GM18526 (cell line): ENCODE measurements around the gene DLG1.

Experiments
- POLR2A ChIP-seq: IDR thresholded peaks from 3 replicates; pipeline ENCODE4 v1.6.1; 2011; ENCODE audit not compliant: insufficient read length; ENCODE audit errors: extremely low read depth

DLG1 gene

DNA sequence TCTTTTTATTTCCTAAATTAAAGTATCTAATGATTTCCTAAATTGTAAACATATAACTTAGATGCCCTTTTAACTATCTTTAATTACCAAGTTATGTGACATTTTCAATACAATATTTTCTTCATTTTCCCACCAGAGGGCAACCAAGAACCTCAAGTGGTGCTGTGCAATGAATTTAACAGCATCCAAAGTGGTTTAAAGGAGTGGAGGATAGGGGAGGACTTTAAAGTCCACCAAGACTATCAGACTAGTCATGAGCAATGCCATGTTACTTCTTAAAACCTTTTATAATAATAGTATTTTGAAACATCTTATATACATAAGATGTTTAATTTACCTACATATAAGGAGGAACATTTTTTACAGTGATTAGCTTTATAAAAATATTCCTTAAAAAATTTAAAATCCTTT lies 74.4 kb downstream of the DLG1 start:
- no peak for TF ChIP-seq POLR2A

DNA sequence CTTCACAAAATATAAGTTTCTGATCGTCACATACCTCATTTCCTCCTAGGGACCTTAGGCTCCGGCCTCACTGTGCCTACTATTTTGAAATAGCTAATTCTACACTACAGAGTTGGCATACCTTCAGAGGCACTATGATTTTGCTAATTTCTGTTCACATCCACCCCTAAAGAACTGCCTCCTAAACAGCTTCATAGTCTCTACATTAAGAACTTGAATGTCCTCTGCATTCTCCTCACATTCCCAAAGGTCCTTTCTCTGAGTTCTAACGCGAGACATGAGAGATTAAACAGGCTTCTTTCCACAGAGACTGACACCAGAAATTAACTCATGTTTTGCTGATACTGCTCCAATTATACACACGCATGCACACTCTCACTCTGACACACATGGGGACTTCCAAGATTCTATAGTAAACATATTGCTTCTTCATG lies 75.5 kb downstream of the DLG1 start:
- no peak for TF ChIP-seq POLR2A

GRCh38 chr3:197219619-197220018 lies 78.8 kb downstream of the DLG1 start:
- no peak for TF ChIP-seq POLR2A

DNA sequence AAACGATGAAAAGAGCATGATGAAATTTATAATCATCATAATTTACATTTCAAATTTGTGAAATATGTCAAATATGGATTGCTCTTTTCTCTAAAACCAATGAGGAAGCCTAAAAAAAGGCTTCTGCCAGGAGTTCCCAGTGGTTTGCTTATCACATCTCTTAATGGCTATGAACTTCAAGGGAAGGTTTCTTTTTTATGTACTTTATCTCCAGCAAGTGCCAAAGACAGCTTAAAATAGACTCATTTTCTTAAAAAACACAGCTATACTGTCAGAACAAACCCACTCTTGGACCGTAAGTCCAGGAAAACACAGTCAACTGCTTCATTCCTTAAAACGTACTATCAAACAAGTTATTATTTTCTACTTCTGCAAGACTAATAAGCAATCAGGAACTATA lies 80.2 kb downstream of the DLG1 start:
- no peak for TF ChIP-seq POLR2A

DNA sequence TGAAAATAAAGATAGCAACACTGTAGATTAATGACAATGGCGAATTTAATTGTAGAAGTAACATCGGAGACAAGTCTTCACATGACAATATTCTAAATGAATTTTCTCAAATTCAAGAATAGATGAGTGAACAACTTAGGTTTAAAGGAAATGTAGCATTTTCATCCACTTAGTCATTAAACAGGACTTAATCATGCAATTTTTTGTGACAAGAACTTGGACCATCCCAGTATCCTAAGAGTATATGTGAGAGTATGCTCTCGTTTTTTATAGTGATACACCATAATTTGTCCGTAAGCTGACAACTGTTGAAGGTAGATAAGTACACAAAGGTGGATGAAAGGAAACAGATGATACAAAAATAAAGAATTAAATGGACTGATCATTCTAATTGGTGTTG lies 81.5 kb downstream of the DLG1 start:
- no peak for TF ChIP-seq POLR2A

- TF ChIP-seq POLR2A, result no peak
These were observed 82.1 kb downstream of the DLG1 start for GRCh38 chr3:197216169-197216860.

DNA sequence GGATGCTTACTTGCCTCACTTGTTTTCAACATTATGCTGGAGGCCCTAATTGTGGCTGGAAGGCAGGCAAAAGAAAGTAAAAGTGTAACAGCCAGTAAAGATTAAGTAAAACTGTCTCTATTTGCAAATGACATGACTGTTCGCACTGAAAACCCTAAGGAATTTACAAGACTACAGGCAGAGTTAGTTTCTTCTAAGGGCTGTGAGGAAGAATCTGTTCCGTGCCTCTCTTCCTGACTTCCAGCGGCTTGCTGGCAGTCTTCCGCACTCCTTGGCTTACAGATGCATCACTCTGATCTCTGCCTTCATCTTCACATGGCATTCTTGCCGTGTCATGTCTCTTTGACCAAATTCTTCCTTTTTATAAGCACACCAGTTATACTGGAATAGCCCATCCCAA lies 86.1 kb downstream of the DLG1 start:
- no peak for TF ChIP-seq POLR2A

DNA sequence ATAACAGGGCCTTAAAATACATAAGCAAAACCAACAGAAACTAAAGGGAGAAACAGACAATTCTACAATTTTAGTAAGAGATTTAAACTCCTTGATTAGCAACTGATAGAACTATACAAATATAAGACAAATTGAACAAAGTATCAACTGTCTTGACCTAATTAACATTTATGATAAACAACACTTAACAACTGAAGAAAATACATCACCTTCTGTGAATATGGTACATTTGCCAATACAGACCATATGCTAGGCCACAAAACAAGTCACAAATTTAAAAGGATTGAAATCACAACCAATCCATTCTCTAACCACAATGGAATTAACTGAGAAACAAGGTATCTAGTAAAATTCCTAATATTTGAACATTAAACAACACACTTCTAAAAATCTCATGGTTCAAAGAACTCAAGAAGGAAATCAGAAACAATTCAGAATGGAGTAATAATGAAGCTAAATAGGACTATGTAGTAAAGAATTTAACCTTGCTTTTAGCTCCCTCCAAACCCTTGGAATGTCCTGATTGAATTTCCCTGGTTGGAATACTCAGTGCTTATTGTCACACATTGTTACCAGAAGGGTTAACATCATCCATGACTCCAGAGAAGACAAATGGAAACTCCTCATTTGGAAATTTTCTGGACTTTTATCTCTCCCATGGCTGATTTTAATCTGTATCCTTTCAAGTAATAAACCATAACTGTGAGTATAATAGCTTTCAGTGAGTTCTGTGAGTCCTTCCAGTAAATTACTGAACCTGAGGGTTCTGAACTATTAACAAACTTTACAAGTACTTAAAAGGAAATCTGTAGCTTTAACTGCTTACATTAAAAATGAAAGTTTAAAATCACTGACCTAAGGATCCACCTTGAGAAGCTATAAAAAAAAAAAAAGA lies 88.8 kb downstream of the DLG1 start:
- TF ChIP-seq POLR2A, result no peak

DNA sequence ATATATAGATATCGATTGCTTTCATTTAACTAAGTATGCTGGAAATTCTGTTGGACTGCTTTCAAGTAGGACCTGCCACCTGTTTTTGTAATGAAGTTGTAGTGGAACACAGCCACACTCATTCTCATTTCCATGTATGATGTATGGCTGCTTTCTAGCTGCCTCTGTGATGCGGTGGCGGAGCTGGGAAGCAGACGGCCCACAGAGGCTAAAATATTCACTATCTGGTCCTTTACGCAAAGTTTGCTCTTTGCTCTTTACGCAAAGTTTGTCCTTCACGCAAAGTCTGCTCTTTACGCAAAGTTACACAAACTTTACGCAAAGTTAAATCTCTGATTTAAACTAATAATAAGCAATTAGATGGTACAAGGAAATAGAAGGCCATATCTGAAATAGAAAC lies 91.5 kb downstream of the DLG1 start:
- no peak for TF ChIP-seq POLR2A

GRCh38 chr3:197205675-197206074 lies 92.7 kb downstream of the DLG1 start:
- TF ChIP-seq POLR2A, result no peak

DNA sequence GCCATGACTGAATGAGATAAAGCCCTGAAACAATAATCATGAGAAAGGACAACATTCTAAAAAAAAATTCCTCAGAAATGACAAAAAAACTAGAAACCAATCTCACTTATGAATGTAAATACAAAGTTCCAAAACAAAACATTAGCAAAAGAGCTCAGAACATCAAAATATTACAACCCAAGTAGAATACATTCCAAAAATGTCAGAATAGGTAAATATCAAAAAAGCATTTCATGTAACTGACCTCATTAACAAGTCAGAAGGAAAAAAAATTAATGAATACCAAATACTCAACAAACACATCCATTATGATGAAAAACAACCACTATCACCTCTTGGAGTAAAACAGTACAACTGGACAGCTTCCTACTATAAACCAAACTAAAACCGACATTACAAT lies 93.1 kb downstream of the DLG1 start:
- no peak for TF ChIP-seq POLR2A

- no peak for TF ChIP-seq POLR2A
These were observed 93.7 kb downstream of the DLG1 start for GRCh38 chr3:197204736-197205135.

DNA sequence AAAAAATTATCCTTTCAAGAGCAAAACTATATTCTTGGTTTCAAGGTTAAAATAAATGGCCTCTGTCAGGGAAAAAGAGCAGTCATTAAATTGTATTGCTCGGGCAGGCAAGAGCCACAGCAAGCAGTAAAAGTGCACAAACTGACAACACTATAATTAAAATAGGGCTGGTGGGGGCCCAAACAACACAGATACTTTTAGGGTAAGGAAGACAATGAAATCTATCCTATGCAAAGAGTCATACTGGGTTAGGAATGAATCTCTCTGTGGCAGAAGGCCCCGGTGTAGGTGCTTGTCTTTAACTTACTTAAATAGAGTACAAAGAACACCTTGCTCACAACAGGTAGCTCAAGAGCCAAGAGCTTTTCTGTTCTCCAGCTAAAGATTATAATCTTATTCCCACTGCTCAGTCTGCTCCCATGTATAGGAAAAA lies 94.7 kb downstream of the DLG1 start:
- TF ChIP-seq POLR2A, result no peak

GRCh38 chr3:197202694-197203093 lies 95.7 kb downstream of the DLG1 start:
- TF ChIP-seq POLR2A, result no peak

GRCh38 chr3:197201791-197202452 lies 96.5 kb downstream of the DLG1 start:
- TF ChIP-seq POLR2A, result no peak

DNA sequence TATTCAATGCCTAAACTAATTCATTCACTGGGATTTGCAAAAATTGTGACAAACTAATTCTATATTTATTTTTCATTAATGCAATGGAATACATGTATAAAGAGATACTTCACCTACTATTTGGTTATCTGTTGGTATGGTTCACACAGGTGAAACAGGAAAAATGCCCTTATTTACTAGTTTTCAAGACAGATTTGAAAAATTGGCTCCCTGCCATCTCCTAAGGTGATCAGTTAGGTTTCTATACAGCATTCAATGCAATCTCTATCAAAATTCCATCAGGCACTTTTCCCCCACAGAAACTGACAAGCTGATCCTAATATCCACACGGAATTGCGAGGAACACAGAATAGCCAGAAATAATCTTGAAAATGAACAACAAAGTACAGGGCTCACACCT lies 101.1 kb downstream of the DLG1 start:
- no peak for TF ChIP-seq POLR2A
